ENCODE data around the gene PLXNA2.

- TF ChIP-seq CTCF (conservative IDR thresholded peaks at IDR 0.05; ENCODE audit: low read length) (no peak), EZH2phosphoT487 (IDR thresholded peaks at IDR 0.05; ENCODE audit: borderline replicate concordance, low read depth, low read length) (no peak)
Measured at GRCh38 chr1:208003241-208003640, 240.9 kb downstream of the PLXNA2 start.

Measured in OCI-LY7 (cell line).